Peyer's patch (tissue), 4 donors: ENCODE results near the gene SLC47A1. TPM values are rescaled to one million over a fixed set of nuclear protein-coding genes. Genes with fewer than 3 reads are reported as not detected.

Source experiments
- DNase-seq, 3 donors: peaks; one replicate each; pipeline ENCODE4 v3.0.0-alpha.2; 2017 to 2019
- H3K27ac ChIP-seq, 4 donors: fragments of 200-600 bp; sonication (generic); one replicate each; pipeline ENCODE4 v1.5.1; 2016 to 2019
- H3K27me3 ChIP-seq, 2 donors: fragments of 200-600 bp; sonication (generic); one replicate each; pipeline ENCODE4 v1.5.1; 2019
- H3K36me3 ChIP-seq, 3 donors: fragments of 200-600 bp; sonication (generic); one replicate each; pipeline ENCODE4 v1.5.1; 2016 to 2019
- H3K4me1 ChIP-seq, 4 donors: fragments of 200-600 bp; sonication (generic); one replicate each; pipeline ENCODE4 v1.5.1; 2016 to 2019
- H3K4me3 ChIP-seq, 4 donors: fragments of 200-600 bp; sonication (generic); 1 replicate in 3 of 4; 2 replicates in 1 of 4; pipeline ENCODE4 v1.5.1; 2016 to 2019; ENCODE audit warnings: mild to moderate bottlenecking in 1 of 4
- H3K9me3 ChIP-seq, 4 donors: fragments of 200-600 bp; sonication (generic); one replicate each; pipeline ENCODE4 v1.5.1; 2016 to 2019; ENCODE audit warnings: mild to moderate bottlenecking in 1 of 4
- POLR2A ChIP-seq, 2 donors: fragments of 450-650 bp; IDR thresholded peaks; one replicate each; pipeline ENCODE4 v1.5.1; 2017; ENCODE audit warnings: antibody characterized with exemption in 2 of 2, mild to moderate bottlenecking in 2 of 2, moderate library complexity in 2 of 2
- total RNA-seq, 4 donors: library from RNA; depleted of rRNA; stranded (reverse); fragments of >200 nt; gene quantifications; one replicate each; pipeline ENCODE4 v1.1.0, GENCODE V29; 2016
- TF ChIP-seq, protein P1 (sequence below), 6 experiments: fragments of 450-650 bp in 4 of 6; fragments of 200-600 bp in 2 of 6; sonication (generic) in 1 of 6; IDR thresholded peaks; one replicate each; pipeline ENCODE4 v1.5.1; 2017 to 2019; ENCODE audit warnings: antibody characterized with exemption in 6 of 6, mild to moderate bottlenecking in 3 of 6, moderate library complexity in 1 of 6

SLC47A1 gene
- total RNA-seq, 4 donors from 2014 or later = 1.2 to 3.8 TPM; not detected in 2

DNA sequence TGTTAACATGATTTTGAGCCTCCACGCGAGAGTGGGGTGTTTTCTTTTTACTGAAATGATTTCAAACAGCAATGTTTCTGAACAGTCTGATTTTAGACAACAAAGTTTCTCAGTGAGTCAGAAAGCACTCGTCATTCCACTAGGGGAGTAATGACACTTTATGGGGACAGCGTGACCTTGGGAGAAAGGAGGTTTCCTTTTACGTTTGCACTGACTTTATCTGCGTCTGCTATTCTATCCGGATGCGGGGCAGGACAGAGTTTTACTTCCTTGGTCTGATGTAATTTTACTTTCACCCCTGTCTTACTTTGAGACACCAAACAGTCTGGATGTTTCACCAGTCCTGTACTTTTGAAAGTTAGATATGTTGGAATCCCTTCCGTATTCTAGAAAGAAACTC, 20.7 kb downstream of the SLC47A1 start:
- no peak for TF ChIP-seq POLR2A (IDR thresholded peaks at IDR 0.05)
- TF ChIP-seq, protein P1, sequence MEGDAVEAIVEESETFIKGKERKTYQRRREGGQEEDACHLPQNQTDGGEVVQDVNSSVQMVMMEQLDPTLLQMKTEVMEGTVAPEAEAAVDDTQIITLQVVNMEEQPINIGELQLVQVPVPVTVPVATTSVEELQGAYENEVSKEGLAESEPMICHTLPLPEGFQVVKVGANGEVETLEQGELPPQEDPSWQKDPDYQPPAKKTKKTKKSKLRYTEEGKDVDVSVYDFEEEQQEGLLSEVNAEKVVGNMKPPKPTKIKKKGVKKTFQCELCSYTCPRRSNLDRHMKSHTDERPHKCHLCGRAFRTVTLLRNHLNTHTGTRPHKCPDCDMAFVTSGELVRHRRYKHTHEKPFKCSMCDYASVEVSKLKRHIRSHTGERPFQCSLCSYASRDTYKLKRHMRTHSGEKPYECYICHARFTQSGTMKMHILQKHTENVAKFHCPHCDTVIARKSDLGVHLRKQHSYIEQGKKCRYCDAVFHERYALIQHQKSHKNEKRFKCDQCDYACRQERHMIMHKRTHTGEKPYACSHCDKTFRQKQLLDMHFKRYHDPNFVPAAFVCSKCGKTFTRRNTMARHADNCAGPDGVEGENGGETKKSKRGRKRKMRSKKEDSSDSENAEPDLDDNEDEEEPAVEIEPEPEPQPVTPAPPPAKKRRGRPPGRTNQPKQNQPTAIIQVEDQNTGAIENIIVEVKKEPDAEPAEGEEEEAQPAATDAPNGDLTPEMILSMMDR (IDR thresholded peaks at IDR 0.05) = no peak
- no peaks in the 10 kb centered on the region for H3K4me1 ChIP-seq
- no peak overlapping the region for H3K4me3 ChIP-seq
- H3K27me3 ChIP-seq = no peaks in the 10 kb centered on the region
- no peaks in the 10 kb centered on the region for H3K36me3 ChIP-seq
- DNase-seq = no peak
- no peak overlapping the region for H3K27ac ChIP-seq
- no peaks in the 10 kb centered on the region for H3K9me3 ChIP-seq

DNA sequence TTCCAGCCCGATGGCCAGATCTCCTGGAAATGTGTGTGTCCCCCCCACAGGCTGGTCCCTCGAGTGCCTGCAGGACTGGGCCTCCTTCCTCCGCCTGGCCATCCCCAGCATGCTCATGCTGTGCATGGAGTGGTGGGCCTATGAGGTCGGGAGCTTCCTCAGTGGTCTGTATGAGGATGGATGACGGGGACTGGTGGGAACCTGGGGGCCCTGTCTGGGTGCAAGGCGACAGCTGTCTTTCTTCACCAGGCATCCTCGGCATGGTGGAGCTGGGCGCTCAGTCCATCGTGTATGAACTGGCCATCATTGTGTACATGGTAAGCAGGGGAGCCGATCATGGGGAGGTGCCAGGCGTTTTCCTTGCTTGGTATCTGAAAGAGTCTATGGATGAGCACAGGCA, 22.1 kb downstream of the SLC47A1 start:
- Histone ChIP-seq H3K4me3 (no peak overlapping the region), H3K9me3 (no peaks in the 10 kb centered on the region), H3K36me3 (no peaks in the 10 kb centered on the region), H3K27ac (no peak overlapping the region), H3K27me3 (no peaks in the 10 kb centered on the region), H3K4me1 (no peaks in the 10 kb centered on the region)
- TF ChIP-seq, protein P1 (IDR thresholded peaks at IDR 0.05) = no peak
- TF ChIP-seq POLR2A (IDR thresholded peaks at IDR 0.05) = no peak
- DNase-seq = no peak

DNA sequence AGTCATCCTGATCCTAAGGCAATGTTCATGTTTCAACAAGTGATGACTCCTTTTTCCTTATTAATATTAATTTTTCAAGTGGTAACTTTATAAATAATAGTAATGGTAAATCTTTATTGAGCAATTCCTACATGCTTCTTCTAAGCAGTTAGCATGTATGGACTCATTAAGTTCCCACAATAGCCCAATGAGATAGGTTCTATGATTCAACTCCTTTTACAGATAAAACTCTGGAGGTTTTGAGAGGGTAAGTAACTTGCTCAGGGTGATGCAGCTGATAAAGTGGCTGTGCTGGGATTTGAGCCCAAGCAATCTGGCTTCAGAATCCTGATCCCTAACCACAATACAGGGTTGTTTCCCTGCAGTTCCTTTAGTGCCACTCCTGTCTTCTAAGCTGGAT, 25.3 kb downstream of the SLC47A1 start:
- Histone ChIP-seq H3K27me3 (no peaks in the 10 kb centered on the region), H3K4me1 (no peaks in the 10 kb centered on the region), H3K9me3 (no peaks in the 10 kb centered on the region), H3K4me3 (no peak overlapping the region), H3K27ac (no peak overlapping the region), H3K36me3 (no peaks in the 10 kb centered on the region)
- no peak for DNase-seq
- TF ChIP-seq POLR2A (IDR thresholded peaks at IDR 0.05) = no peak
- TF ChIP-seq, protein P1 (IDR thresholded peaks at IDR 0.05) = no peak

DNA sequence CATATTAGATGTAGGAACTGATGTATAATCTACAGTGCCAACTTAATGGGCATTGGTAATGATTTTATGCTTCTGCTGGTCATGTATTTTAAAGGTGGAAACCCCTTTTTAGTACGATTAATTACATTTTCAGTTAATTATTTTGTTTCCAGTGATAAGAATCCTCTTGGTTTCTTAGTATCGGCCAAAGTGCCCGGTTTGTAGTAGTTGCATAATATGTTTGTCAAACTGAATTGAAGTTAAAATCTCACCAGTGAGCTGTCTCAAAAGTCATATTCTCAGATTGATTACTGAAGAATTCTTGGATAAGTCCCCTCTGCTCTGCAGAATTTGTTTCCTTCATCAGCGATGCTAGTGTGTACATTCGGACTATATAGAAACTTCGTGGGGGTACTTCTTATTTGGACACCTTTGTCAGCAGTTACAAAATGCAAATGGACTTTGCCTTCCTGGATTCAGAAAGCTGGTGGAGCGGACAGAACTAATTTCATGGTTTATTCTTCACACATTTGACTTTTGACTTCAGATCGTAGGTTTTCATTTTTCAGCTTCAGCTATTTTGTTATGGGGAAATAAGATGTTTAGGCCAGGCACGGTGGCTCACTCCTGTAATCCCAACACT, 28.2 kb downstream of the SLC47A1 start:
- Histone ChIP-seq H3K4me1 (no peaks in the 10 kb centered on the region), H3K36me3 (no peaks in the 10 kb centered on the region), H3K27me3 (no peaks in the 10 kb centered on the region), H3K4me3 (no peak overlapping the region), H3K9me3 (no peaks in the 10 kb centered on the region), H3K27ac (no peak overlapping the region)
- TF ChIP-seq, protein P1 (IDR thresholded peaks at IDR 0.05) = no peak
- no peak for TF ChIP-seq POLR2A (IDR thresholded peaks at IDR 0.05)
- no peak for DNase-seq

DNA sequence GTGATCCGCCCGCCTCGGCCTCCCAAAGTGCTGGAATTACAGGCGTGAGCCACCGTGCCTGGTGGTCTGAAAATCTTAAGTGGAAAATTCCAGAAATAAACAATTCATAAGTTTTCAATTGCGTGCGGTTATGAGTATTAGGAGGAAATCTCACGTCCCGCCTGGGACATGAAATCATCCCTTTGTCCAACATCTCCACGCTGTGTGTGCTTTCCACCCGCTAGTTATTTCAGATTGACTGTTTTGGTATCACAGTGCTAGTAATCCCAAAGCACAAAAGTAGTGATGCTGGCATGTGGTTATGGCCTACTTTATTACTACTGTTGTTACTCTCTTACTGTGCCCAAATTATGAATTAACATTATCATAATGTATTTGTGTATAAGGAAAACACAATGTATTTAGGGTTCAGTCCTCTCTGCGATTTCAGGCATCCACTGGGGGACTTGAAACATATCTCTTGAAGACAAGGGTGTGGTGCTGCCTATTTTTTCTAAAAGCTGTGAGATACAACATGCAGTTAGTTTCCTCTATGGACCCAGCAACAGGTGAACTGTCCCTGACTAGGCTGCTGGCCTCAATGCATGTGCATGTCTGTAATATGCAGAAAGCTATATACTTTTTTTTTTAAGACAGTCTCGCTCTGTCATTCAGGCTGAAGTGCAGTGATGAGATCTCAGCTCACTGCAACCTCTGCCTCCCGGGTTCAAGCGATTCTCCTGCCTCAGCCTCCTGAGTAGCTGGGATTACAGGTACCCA, 32.3 kb downstream of the SLC47A1 start:
- H3K36me3 ChIP-seq = no peaks in the 10 kb centered on the region
- peaks cover 0 to 5% (median 0%) of the 10 kb centered on the region in 4 donors for H3K4me1 ChIP-seq
- H3K4me3 ChIP-seq = no peak overlapping the region
- TF ChIP-seq POLR2A (IDR thresholded peaks at IDR 0.05) = no peak
- TF ChIP-seq, protein P1 (IDR thresholded peaks at IDR 0.05) = no peak
- no peak for DNase-seq
- H3K9me3 ChIP-seq = no peaks in the 10 kb centered on the region
- no peak overlapping the region for H3K27ac ChIP-seq
- no peaks in the 10 kb centered on the region for H3K27me3 ChIP-seq
